ENCODE measurements around the gene PTPRA.

GRCh38 chr20:2998728-2999127 is 125.4 kb downstream of the PTPRA start:
- TF ChIP-seq POLR2A (IDR thresholded peaks at IDR 0.05; ENCODE audit: low read depth, low read length) (no peak), TAF1 (IDR thresholded peaks at IDR 0.05; ENCODE audit: borderline replicate concordance, low read depth, low read length) (no peak)

Measured in GM12892 (cell line).